Endodermal cell (in vitro differentiated cells): ENCODE results near the gene C1orf174. TPM values are rescaled to one million over a fixed set of nuclear protein-coding genes. Genes with fewer than 3 reads are reported as not detected.

Source experiments
- DNase-seq: peaks from one replicate; pipeline ENCODE4 v3.0.0-alpha.2; 2017
- H3K27ac ChIP-seq: 2 replicates; pipeline ENCODE4 v1.5.1; 2013; ENCODE audit warnings: mild to moderate bottlenecking, low read depth, low read length, moderate library complexity
- H3K27me3 ChIP-seq: 2 replicates; pipeline ENCODE4 v1.6.1; 2013; ENCODE audit warnings: mild to moderate bottlenecking, low read length, moderate library complexity; ENCODE audit not compliant: insufficient read depth, control insufficient read depth, poor library complexity, severe bottlenecking
- H3K36me3 ChIP-seq: 2 replicates; pipeline ENCODE4 v1.7.0; 2013; ENCODE audit warnings: mild to moderate bottlenecking, low read length, moderate library complexity; ENCODE audit not compliant: control insufficient read depth, insufficient read depth
- H3K4me1 ChIP-seq: one replicate; pipeline ENCODE4 v1.7.0; 2013; ENCODE audit warnings: low read length; ENCODE audit not compliant: control insufficient read depth, insufficient read depth
- H3K4me3 ChIP-seq: 2 replicates; pipeline ENCODE4 v1.5.1; 2013; ENCODE audit warnings: mild to moderate bottlenecking, low read length, moderate library complexity
- H3K9ac ChIP-seq: 2 replicates; pipeline ENCODE4 v1.6.1; 2013; ENCODE audit warnings: mild to moderate bottlenecking, low read length, moderate library complexity; ENCODE audit not compliant: poor library complexity, severe bottlenecking; ENCODE audit errors: extremely low read depth
- H3K9me3 ChIP-seq: 2 replicates; pipeline ENCODE4 v1.6.1; 2013; ENCODE audit warnings: mild to moderate bottlenecking, low read length, moderate library complexity; ENCODE audit not compliant: control insufficient read depth
- H3K27ac Mint-ChIP-seq: 2 replicates; pipeline ENCODE4 v1.8.0; 2020; ENCODE audit warnings: mixed read lengths
- H3K27me3 Mint-ChIP-seq: 2 replicates; pipeline ENCODE4 v1.8.0; 2021; ENCODE audit warnings: mild to moderate bottlenecking, mixed read lengths; ENCODE audit not compliant: insufficient read depth
- H3K36me3 Mint-ChIP-seq: 2 replicates; pipeline ENCODE4 v1.8.0; 2020; ENCODE audit warnings: low read depth, mixed read lengths
- H3K4me1 Mint-ChIP-seq: 2 replicates; pipeline ENCODE4 v1.8.0; 2020; ENCODE audit warnings: mixed read lengths
- H3K4me3 Mint-ChIP-seq: 2 replicates; pipeline ENCODE4 v1.8.0; 2020; ENCODE audit warnings: mild to moderate bottlenecking, moderate library complexity, mixed read lengths
- H3K9me3 Mint-ChIP-seq: 2 replicates; pipeline ENCODE4 v1.8.0; 2020; ENCODE audit warnings: mild to moderate bottlenecking, mixed read lengths
- CTCF ChIP-seq: fragments of 200-600 bp; sonication (generic); conservative IDR thresholded peaks from 2 replicates; pipeline ENCODE4 v1.5.0; 2021; ENCODE audit warnings: antibody characterized with exemption, mild to moderate bottlenecking
- WGBS, 2 experiments: methylation state at CpG; one replicate each; pipeline versions ENCODE4 v1.1.5 to v1.1.7; 2013; ENCODE audit warnings: missing lambda C conversion rate in 2 of 2, mixed read lengths in 1 of 2; ENCODE audit not compliant: insufficient coverage in 1 of 2, insufficient read length in 1 of 2; 5-methylcytosine and 5-hydroxymethylcytosine counted together
- total RNA-seq, 2 donors: library from RNA; stranded (reverse); fragmentation: NEBNext Ultra II Directional in 1 of 2; extraction: Animal tissue kit (Norgen Biotek cat#: 25700) in 1 of 2; gene quantifications; 2 replicates in 1 of 2; 3 replicates in 1 of 2; pipeline ENCODE4 v1.2.1, GENCODE V29; 2021

The C1orf174 gene
- total RNA-seq, 2 donors from 2014 or later = 28.4 to 38.4 TPM

- Histone ChIP-seq H3K9me3 (no peaks in the 10 kb centered on the region), H3K27ac (no peak overlapping the region), H3K27me3 (no peaks in the 10 kb centered on the region), H3K4me3 (no peak overlapping the region), H3K36me3 (no peaks in the 10 kb centered on the region), H3K4me1 (no peaks in the 10 kb centered on the region), H3K9ac (no peak overlapping the region)
- no peak for DNase-seq
- Mint-ChIP-seq H3K27me3 (peaks cover 8% of the 10 kb centered on the region), H3K4me3 (no peak overlapping the region), H3K4me1 (no peaks in the 10 kb centered on the region), H3K36me3 (no peaks in the 10 kb centered on the region), H3K27ac (no peak overlapping the region), H3K9me3 (peaks cover 25% of the 10 kb centered on the region)
- WGBS, 2 experiments = 82 to 85% methylated on average over 1 to 11 of the region's 12 CpGs
- no peak for TF ChIP-seq CTCF
These were observed 40.8 kb upstream of the C1orf174 start for GRCh38 chr1:3940754-3941345.

- no peaks in the 10 kb centered on the region for H3K4me1 Mint-ChIP-seq
- Histone ChIP-seq H3K4me3 (no peak overlapping the region), H3K36me3 (no peaks in the 10 kb centered on the region), H3K27me3 (no peaks in the 10 kb centered on the region), H3K4me1 (no peaks in the 10 kb centered on the region), H3K27ac (no peak overlapping the region), H3K9me3 (no peaks in the 10 kb centered on the region), H3K9ac (no peak overlapping the region)
- no peaks in the 10 kb centered on the region for H3K36me3 Mint-ChIP-seq
- no peak overlapping the region for H3K4me3 Mint-ChIP-seq
- no peak overlapping the region for H3K27ac Mint-ChIP-seq
- peaks cover 8% of the 10 kb centered on the region for H3K27me3 Mint-ChIP-seq
- WGBS, 2 experiments = 83 to 88% methylated on average over 8 to 15 of the region's 15 CpGs
- peaks cover 29% of the 10 kb centered on the region for H3K9me3 Mint-ChIP-seq
- no peak for TF ChIP-seq CTCF
- no peak for DNase-seq
These were observed 40.1 kb upstream of the C1orf174 start for GRCh38 chr1:3940081-3940753.

- H3K27ac ChIP-seq = no peak overlapping the region
- Mint-ChIP-seq H3K4me3 (no peak overlapping the region), H3K27ac (no peak overlapping the region), H3K9me3 (peaks cover 32% of the 10 kb centered on the region), H3K27me3 (peaks cover 8% of the 10 kb centered on the region), H3K4me1 (no peaks in the 10 kb centered on the region), H3K36me3 (no peaks in the 10 kb centered on the region)
- H3K9ac ChIP-seq = no peak overlapping the region
- WGBS, 2 experiments = 90 to 93% methylated on average over 10 to 12 of the region's 12 CpGs
- H3K9me3 ChIP-seq = no peaks in the 10 kb centered on the region
- H3K4me1 ChIP-seq = no peaks in the 10 kb centered on the region
- no peak for TF ChIP-seq CTCF
- H3K27me3 ChIP-seq = no peaks in the 10 kb centered on the region
- H3K4me3 ChIP-seq = no peak overlapping the region
- no peaks in the 10 kb centered on the region for H3K36me3 ChIP-seq
- no peak for DNase-seq
These were observed 39.4 kb upstream of the C1orf174 start for GRCh38 chr1:3939242-3940080.
